C4-2B (cell line): ENCODE measurements around the gene PRRT4.

Experiments used
- CTCF ChIP-seq: fragments of 450-650 bp; conservative IDR thresholded peaks from 2 replicates; pipeline ENCODE4 v1.5.1; 2017; ENCODE audit warnings: mild to moderate bottlenecking
- ZFX ChIP-seq: fragments of 450-650 bp; IDR thresholded peaks from 2 replicates; pipeline ENCODE4 v1.6.1; 2017

- TF ChIP-seq CTCF (no peak), ZFX (no peak)
Observed at GRCh38 chr7:128366300-128366699, 4.8 kb upstream of the PRRT4 start.
